ENCODE results near the gene MOV10L1.
"Not testable (repeated sequence)": the region's sequence is repeated elsewhere in the genome, so short reads cannot be mapped to it uniquely, and the experiment has no call there.

The MOV10L1 gene

GRCh38 chr22:50131894-50132293 is 42.1 kb downstream of the MOV10L1 start:
- no peak for TF ChIP-seq CTCF (IDR thresholded peaks at IDR 0.05; ENCODE audit: poor library complexity, severe bottlenecking)

GRCh38 chr22:50134481-50134880 is 44.7 kb downstream of the MOV10L1 start:
- Histone ChIP-seq H3K27me3 (ENCODE audit: insufficient read depth, poor library complexity, severe bottlenecking) (no peaks in the 10 kb centered on the region), H3K36me3 (ENCODE audit: low read depth) (no peaks in the 10 kb centered on the region), H3K4me1 (ENCODE audit: insufficient read depth, poor library complexity, severe bottlenecking) (no peaks in the 10 kb centered on the region), H3K9me3 (ENCODE audit: severe bottlenecking) (no peaks in the 10 kb centered on the region), H3K27ac (ENCODE audit: poor library complexity, severe bottlenecking) (no peak overlapping the region), H3K4me3 (ENCODE audit: severe bottlenecking) (no peak overlapping the region)
- TF ChIP-seq CTCF (IDR thresholded peaks at IDR 0.05; ENCODE audit: poor library complexity, severe bottlenecking) = no peak
- no peak for DNase-seq (ENCODE audit: low spot score)
- ATAC-seq (ENCODE audit: low read depth) = no peak

More at GRCh38 chr22:50131894-50132293, 42.1 kb downstream of the MOV10L1 start:
- no peak overlapping the region for H3K27ac ChIP-seq (ENCODE audit: poor library complexity, severe bottlenecking)
- H3K4me3 ChIP-seq (ENCODE audit: severe bottlenecking) = no peak overlapping the region
- H3K36me3 ChIP-seq (ENCODE audit: low read depth) = no peaks in the 10 kb centered on the region
- H3K9me3 ChIP-seq (ENCODE audit: severe bottlenecking) = no peaks in the 10 kb centered on the region
- no peak for DNase-seq (ENCODE audit: low spot score)
- no peak for ATAC-seq (ENCODE audit: low read depth)
- H3K27me3 ChIP-seq (ENCODE audit: insufficient read depth, poor library complexity, severe bottlenecking) = no peaks in the 10 kb centered on the region
- no peaks in the 10 kb centered on the region for H3K4me1 ChIP-seq (ENCODE audit: insufficient read depth, poor library complexity, severe bottlenecking)

DNA sequence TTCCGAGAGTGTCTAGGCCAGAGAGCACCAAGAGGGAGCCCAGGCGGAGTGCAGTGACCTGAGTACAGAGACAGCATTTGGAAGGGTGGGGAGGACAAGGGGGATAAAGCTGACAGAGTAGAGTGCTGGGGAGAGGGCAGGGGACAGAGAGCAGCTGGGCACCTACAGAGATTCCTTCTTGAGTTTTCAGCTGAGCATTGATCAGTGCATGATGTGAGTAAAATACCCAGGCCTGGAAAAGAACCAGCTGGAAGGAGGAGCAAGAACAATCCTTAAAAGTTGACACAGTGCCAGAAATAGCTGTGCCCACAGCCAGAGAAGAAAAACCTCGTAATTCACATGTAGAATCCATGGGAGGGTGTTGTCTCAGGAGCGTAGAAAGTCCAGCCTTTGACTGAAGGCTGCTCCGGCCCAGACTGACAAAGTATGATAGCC is 46.8 kb downstream of the MOV10L1 start:
- no peak for ATAC-seq (ENCODE audit: low read depth)
- no peak for DNase-seq (ENCODE audit: low spot score)
- no peak for TF ChIP-seq CTCF (IDR thresholded peaks at IDR 0.05; ENCODE audit: poor library complexity, severe bottlenecking)
- no peaks in the 10 kb centered on the region for H3K4me1 ChIP-seq (ENCODE audit: insufficient read depth, poor library complexity, severe bottlenecking)
- H3K27me3 ChIP-seq (ENCODE audit: insufficient read depth, poor library complexity, severe bottlenecking) = no peaks in the 10 kb centered on the region
- H3K27ac ChIP-seq (ENCODE audit: poor library complexity, severe bottlenecking) = no peak overlapping the region
- H3K9me3 ChIP-seq (ENCODE audit: severe bottlenecking) = no peaks in the 10 kb centered on the region
- no peaks in the 10 kb centered on the region for H3K36me3 ChIP-seq (ENCODE audit: low read depth)
- H3K4me3 ChIP-seq (ENCODE audit: severe bottlenecking) = no peak overlapping the region

GRCh38 chr22:50137277-50137676 is 47.5 kb downstream of the MOV10L1 start:
- not testable (repeated sequence) for H3K4me3 ChIP-seq (ENCODE audit: severe bottlenecking); H3K27me3 ChIP-seq (ENCODE audit: insufficient read depth, poor library complexity, severe bottlenecking); ATAC-seq (ENCODE audit: low read depth); H3K36me3 ChIP-seq (ENCODE audit: low read depth); H3K27ac ChIP-seq (ENCODE audit: poor library complexity, severe bottlenecking); DNase-seq (ENCODE audit: low spot score); H3K9me3 ChIP-seq (ENCODE audit: severe bottlenecking); H3K4me1 ChIP-seq (ENCODE audit: insufficient read depth, poor library complexity, severe bottlenecking)

- no peak for TF ChIP-seq CTCF (IDR thresholded peaks at IDR 0.05; ENCODE audit: poor library complexity, severe bottlenecking)
These were observed 48.2 kb downstream of the MOV10L1 start for GRCh38 chr22:50138041-50138440.

More at GRCh38 chr22:50138041-50138440, 48.2 kb downstream of the MOV10L1 start:
- ATAC-seq (ENCODE audit: low read depth) (no peak), DNase-seq (ENCODE audit: low spot score) (no peak)
- H3K4me3 ChIP-seq (ENCODE audit: severe bottlenecking) = no peak overlapping the region
- no peaks in the 10 kb centered on the region for H3K9me3 ChIP-seq (ENCODE audit: severe bottlenecking)
- H3K4me1 ChIP-seq (ENCODE audit: insufficient read depth, poor library complexity, severe bottlenecking) = no peaks in the 10 kb centered on the region
- no peaks in the 10 kb centered on the region for H3K27me3 ChIP-seq (ENCODE audit: insufficient read depth, poor library complexity, severe bottlenecking)
- no peak overlapping the region for H3K27ac ChIP-seq (ENCODE audit: poor library complexity, severe bottlenecking)
- no peaks in the 10 kb centered on the region for H3K36me3 ChIP-seq (ENCODE audit: low read depth)

Measured in RWPE2 (cell line).